ENCODE data around the gene CDH4.

Gene CDH4

DNA sequence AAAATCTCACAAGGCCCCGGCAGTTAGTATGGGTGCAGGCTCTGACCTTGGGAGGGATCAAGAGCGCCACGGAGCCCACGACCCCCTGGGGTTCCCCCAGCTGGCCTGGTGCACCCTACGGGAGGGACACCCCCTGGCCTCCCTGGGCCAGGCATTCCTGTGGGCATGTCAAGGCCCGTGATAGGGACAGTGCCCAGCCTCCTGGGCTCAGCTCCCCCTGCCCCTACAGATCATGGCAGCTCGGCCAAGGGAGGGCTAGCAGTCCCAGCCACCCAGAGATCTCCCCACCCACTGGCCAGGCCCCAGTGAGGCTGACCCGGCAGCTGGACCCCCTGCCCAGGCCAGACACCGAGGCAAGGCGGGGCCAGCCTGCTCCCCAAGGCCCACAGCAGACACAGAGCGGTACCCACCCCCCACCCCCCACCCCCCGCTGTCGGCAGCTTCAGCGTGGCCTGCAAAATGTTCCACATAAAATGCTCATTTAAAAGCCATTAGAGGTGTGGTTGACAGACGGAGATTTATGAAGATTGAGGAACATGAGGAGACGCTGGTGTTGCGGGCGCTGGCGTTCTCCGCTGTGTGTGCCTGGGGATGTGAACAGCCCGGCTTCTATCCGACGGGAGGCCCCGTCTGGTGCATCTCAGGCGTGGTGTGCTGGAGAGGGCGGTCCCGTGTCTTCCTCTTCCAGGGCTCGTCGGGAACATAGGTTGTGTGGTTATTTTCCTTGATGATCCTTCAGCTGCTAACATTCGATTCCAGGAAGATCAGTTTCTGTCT lies 625.1 kb downstream of the CDH4 start:
- no peak overlapping the region for H3K27ac ChIP-seq
- TF ChIP-seq ZFX (IDR thresholded peaks at IDR 0.05), result no peak
- TF ChIP-seq, protein P1, sequence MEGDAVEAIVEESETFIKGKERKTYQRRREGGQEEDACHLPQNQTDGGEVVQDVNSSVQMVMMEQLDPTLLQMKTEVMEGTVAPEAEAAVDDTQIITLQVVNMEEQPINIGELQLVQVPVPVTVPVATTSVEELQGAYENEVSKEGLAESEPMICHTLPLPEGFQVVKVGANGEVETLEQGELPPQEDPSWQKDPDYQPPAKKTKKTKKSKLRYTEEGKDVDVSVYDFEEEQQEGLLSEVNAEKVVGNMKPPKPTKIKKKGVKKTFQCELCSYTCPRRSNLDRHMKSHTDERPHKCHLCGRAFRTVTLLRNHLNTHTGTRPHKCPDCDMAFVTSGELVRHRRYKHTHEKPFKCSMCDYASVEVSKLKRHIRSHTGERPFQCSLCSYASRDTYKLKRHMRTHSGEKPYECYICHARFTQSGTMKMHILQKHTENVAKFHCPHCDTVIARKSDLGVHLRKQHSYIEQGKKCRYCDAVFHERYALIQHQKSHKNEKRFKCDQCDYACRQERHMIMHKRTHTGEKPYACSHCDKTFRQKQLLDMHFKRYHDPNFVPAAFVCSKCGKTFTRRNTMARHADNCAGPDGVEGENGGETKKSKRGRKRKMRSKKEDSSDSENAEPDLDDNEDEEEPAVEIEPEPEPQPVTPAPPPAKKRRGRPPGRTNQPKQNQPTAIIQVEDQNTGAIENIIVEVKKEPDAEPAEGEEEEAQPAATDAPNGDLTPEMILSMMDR (conservative IDR thresholded peaks at IDR 0.05), result no peak

DNA sequence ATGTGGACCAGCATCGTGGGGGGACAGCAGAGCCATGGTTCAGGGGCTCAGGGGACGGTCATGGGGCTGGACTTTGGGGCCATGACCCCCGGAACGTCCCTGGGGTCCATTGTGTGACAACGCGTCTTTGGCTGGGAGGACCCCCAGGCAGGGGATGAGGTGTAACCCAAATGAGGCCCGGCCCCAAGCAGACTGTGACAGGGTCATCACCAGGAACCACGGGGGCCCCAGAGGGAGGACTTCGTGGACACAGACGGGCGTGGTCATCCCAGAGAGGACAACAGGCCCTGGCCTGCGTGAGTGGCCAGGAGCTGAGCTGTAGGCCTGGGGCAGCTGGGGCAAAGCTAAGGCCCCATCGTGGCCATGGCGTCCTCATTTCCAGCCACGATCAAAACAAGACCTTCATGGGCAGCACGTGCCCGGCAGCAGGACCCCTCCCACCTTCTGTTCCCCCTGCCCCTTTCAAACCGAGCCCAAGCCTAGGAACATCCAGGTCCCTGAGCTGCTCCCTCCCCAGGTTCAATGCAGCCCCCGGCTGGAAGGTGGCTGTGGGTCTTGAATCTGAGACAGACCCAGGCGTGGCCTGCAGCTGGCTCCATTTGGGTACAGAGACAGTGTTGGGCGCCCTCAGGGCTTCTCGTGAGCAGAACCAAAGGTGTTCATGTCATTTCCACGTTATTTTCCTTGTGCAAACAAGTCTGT lies 625.9 kb downstream of the CDH4 start:
- no peak for TF ChIP-seq ZFX (IDR thresholded peaks at IDR 0.05)
- TF ChIP-seq, protein P1 (conservative IDR thresholded peaks at IDR 0.05), result no peak

DNA sequence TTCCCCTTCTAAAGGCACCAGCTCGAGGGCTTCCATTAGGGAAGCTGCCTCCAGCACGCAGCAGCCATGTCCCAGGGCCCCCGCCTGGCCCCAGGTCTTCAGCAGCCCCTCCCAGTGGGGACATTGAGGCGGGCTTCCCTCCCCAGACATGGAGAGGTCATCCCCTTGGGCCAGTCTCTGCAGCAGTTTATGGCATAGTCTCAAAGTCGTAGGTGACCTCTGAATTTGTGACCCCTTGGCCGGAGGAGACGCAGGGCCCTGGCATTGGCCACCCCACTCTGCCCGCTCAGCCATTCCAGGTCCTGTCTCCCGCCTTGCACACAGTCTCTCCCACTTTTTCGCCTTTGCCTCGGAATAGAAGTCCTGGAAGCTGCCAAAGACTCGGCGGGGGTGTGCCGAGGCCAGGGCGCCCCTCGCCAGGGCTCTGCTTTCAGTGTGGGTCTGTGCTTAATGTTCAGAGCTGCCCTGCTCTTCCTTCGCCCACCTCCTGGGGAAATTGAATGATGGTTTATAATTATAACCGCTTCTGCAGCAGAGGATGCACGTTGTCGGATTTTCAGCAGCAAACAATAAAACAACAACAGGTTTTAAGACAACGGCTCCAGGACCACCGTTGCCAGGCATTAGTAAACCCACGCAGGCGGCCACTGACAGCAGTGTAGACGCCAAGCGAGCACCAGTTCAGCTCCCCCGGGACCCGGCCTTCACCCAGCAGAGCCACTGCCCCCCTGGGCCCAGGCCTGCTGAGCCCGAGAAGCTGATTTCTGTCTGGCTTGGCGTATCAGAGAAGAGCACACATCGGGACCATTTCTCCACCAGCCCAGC lies 626.6 kb downstream of the CDH4 start:
- TF ChIP-seq, protein P1 (conservative IDR thresholded peaks at IDR 0.05), result no peak
- no peak for TF ChIP-seq ZFX (IDR thresholded peaks at IDR 0.05)
- H3K27ac ChIP-seq, result no peak overlapping the region

More for the DNA sequence above, 625.9 kb downstream of the CDH4 start:
- no peak overlapping the region for H3K27ac ChIP-seq

DNA sequence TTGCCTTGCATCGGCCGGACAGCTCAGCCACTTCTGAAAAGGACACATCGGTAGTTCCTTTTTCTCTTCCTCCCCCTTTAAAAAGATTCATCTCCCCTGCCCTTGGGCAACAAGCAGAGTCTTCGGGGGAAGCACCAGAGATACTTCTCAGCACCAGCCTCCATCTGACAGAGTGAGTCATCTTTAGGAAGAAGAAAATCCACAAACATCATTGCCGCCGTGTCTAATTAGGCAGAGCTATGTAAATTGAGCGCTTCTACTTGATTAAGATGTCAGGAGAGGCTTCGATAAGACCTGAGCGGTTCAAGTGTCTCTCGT lies 627.2 kb downstream of the CDH4 start:
- no peak for TF ChIP-seq ZFX (IDR thresholded peaks at IDR 0.05)
- no peak overlapping the region for H3K27ac ChIP-seq

DNA sequence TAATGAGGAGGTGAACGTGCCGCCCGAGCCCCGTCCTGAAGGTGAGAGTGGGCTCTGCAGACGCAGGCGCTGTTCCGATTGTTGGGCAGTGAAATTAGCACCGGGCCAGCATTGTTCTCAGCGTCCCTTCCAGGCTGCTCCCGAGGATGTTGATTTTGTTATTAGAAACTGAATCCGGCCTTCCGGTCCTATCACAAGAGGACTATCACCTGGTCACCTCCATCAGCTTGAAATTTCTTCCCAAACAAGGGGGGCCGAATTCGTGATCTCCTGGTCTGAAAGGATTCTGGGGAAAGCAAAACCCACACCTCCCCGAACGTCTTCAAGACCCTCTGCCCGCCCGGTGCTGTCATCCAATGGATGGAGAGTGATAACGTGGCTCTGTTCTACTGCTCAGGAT lies 627.6 kb downstream of the CDH4 start:
- no peak overlapping the region for H3K27ac ChIP-seq

DNA sequence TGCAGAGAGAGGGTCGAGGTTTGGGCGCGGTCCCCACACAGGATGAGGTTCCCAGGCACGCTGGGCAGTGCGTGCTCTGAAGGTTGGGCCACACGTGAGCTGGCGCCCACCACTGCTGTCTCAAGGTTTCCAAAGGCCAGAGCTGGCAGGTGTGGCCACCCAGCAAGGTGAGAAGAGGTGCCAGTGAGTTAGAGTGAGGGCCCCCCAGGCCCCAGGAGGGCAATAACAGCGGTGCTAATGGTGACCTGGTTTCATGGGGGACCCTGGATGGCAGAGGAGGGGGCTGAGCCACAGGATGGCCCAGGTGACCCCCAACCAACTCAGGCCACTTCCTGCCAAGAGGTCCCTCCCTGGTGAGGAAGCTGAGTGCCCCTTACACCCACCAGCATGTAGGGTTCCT lies 628.6 kb downstream of the CDH4 start:
- H3K27ac ChIP-seq, result no peak overlapping the region
- TF ChIP-seq, protein P1 (conservative IDR thresholded peaks at IDR 0.05), result no peak
- no peak for TF ChIP-seq ZFX (IDR thresholded peaks at IDR 0.05)

More for the DNA sequence above, 627.6 kb downstream of the CDH4 start:
- TF ChIP-seq ZFX (IDR thresholded peaks at IDR 0.05), result no peak
- TF ChIP-seq, protein P1 (conservative IDR thresholded peaks at IDR 0.05), result no peak

DNA sequence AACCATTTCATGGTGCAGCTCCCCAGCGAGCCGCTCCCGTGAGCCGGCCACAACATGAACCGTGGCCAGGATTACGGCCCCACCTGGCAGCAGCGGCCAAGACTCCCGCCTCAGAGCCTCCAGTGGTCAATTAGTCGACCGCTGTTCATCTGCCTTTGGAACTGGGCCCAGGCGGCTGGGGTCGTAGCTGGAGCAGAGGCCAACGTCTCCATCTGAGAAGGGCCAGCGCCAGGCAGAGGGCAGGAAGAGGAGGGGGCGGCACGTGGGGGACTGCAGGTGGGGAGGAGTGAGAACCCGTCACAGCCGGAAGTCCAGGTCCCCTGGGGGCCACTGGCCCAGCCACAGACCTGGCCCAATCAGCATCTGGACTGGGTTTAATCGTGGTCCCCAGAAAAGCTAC lies 629.4 kb downstream of the CDH4 start:
- H3K27ac ChIP-seq, result no peak overlapping the region
- no peak for TF ChIP-seq ZFX (IDR thresholded peaks at IDR 0.05)
- TF ChIP-seq, protein P1 (conservative IDR thresholded peaks at IDR 0.05), result no peak

All from C4-2B (cell line).